Measurements from ENCODE around the gene ZNF577.
"Not testable (repeated sequence)": the region's sequence is repeated elsewhere in the genome, so short reads cannot be mapped to it uniquely, and the experiment has no call there.

Gene ZNF577

GRCh38 chr19:51887522-51888498, at the start of gene ZNF577:
Gene ZNF577, minus strand, starts transcription at chr19:51887951. Its CDS starts 7,569 bp downstream, at chr19:51880382.
- DNase-seq: no peak

GRCh38 chr19:51931921-51932320, 44.2 kb upstream of the ZNF577 start:
- no peak for DNase-seq

GRCh38 chr19:51927859-51928258, 40.1 kb upstream of the ZNF577 start:
- DNase-seq: no peak

- peak; percentile 99 for DNase-seq
These were observed 39.3 kb upstream of the ZNF577 start, which contains the start of gene ZNF613 for GRCh38 chr19:51926784-51927741. Gene ZNF613, plus strand, starts transcription at chr19:51927472. Its CDS starts 8,749 bp downstream, at chr19:51936221.

- DNase-seq: no peak
These were observed 38.7 kb upstream of the ZNF577 start for GRCh38 chr19:51926426-51926783.

DNA sequence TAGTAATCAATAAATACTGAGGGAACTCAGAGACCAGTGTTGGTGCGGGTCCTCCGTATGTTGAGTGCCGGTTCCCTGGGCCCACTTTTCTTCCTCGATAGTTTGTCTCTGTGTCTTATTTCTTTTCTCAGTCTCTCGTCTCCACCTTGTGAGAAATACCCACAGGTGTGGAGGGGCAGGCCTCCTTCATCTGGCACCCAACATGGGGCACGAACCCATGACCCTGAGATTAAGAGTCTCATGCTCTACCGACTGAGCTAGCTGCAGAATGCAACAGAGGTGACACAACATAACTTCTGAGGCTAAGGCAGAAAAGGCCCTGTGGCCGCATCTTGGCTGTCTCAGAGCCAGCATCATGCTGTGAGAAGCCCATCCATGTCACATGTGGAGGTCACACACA, 34.2 kb upstream of the ZNF577 start:
- DNase-seq: no peak

GRCh38 chr19:51919606-51920005, 31.9 kb upstream of the ZNF577 start:
- no peak for DNase-seq

GRCh38 chr19:51916167-51916566, 28.4 kb upstream of the ZNF577 start:
- DNase-seq: no peak

- DNase-seq: no peak
These were observed 27.6 kb upstream of the ZNF577 start for GRCh38 chr19:51915324-51915867.

GRCh38 chr19:51907981-51908380, 20.2 kb upstream of the ZNF577 start:
- DNase-seq: not testable (repeated sequence)

GRCh38 chr19:51906108-51906507, 18.4 kb upstream of the ZNF577 start:
- DNase-seq: not testable (repeated sequence)

DNA sequence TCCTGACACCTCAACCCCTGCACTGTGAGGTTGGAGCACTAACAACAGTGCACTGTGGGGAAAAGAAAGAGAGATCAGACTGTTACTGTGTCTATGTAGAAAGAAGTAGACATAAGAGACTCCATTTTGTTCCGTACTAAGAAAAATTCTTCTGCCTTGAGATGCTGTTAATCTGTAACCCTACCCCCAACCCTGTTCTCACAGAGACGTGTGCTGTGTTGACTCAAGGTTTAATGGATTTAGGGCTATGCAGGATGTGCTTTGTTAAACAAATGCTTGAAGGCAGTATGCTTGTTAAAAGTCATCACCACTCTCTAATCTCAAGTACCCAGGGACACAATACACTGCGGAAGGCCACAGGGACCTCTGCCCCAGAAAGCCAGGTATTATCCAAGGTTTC, 17.9 kb upstream of the ZNF577 start:
- not testable (repeated sequence) for DNase-seq

DNA sequence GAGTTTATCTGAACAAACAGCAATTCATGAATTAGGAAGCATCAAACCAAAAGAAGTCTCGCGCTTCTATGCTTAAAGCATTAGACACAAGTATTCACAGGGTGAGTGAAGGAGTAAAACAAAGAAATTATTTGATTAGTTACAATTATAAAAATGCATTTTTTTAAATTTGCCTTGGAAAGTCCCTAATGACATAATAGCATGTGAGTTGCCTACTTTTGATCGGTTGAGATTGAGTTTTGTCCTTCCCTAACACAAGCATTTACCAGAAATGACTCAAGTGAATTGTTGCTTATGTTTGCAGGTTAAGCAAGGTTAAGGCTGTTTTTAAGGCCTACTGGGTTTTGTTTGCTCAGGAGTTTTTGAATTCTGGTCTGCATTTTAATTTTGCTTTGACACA, 17.5 kb upstream of the ZNF577 start:
- DNase-seq: no peak

DNA sequence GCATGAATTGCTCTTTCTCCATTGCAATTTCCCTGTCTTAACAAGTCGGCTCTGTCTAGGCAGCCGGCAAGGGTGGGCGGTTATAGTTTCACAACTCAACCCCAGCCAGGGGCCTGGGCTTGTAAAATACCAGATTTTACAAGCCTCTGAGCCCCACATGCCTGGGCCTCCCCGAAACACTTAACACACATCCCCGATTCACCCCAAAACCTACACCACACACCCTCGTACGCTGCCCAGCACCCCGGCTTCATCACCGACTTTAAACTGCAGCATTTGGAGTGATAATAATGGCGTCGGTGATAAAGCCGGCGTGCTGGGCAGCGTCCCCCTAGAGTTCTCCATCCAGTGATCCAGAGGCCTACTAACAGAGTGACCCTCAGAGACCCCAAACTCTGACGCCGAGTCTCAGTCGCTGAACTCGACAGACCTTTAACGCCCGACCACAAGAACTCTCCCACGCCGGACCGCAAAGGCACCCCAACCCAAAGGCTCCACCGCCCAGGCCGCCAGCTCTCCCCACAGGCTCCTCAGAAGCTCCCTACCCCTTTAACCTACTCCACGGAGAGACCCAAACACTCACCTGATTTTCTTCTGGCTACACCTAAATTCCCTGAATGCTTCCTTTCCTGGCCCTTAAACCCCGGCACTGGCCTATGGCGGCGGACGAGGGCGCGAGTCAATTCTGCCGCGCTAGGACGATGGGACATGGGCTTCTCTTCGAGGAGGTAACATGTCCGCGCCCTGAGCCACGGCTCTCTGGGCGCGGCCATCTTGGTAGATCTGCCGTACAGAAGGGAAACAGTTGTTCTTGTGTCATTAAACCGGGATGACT, 16.8 kb upstream of the ZNF577 start, which contains the start of gene ZNF649:
Gene ZNF649 (minus strand): TSS at position 687 of the 835 bp plus-strand sequence. CDS start 4,910 bp downstream, outside the sequence.
- peak; percentile 88 for DNase-seq

DNA sequence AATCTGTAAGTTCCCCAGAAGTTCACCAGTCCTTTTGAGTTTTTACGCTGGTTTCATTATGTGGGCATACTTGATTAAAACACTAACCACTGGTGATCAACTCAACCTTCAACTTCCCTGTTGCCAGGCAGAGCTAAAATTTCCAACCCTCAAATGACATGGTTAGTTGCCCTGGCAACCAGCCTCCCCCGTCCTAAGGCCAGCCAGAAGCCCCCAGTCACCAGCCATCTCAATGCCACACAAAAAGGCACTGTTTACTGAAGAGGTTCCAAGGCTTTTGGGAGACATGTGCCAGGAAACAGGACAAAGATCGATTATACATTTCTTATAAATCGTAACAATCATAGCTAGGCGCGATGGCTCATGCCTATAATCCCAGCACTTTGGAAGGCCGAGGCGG, 15.4 kb upstream of the ZNF577 start:
- DNase-seq: no peak

DNA sequence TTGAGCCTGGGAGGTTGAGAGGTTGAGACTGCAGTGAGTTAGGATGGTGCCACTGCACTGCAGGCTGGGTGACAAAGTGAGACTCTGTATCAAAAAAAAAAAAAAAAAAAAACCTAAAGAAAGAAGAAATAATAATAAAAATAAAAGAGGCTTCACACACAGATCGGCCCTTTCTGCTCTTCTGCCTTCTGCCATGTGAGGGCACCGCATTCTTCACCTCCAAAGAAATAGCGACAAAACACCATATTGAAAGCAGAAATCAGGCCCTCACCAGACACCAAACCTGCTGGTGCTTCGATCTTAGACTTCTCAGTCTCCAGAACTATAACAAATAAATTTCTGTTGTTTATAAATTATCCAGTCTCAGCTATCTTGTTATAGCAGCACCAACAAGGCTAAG, 14.1 kb upstream of the ZNF577 start:
- no peak for DNase-seq

DNA sequence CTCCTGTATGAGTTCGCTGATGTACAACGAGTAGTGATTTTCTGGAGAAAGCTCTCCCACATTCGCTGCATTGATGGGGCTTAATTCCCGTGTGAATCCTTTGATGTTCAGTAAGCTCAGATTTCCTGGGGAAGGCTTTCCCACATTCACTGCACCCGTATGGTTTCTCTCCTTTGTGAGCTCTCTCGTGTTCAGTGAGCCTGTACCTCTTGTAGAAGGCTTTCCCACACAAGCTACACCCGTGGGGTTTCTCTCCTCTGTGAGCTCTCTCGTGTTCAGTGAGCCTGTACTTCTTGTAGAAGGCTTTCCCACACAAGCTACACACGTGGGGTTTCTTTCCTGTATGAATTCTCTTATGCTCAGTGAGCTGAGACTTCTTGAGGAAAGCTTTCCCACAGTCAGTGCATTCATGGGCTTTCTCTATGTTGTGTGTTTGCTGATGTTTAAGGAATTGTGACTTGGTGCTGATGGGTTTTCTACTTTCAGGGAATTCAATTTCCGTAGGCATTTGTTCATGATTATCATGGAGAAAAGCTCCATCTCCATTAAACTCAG, 3.5 kb upstream of the ZNF577 start:
- DNase-seq: no peak

DNA sequence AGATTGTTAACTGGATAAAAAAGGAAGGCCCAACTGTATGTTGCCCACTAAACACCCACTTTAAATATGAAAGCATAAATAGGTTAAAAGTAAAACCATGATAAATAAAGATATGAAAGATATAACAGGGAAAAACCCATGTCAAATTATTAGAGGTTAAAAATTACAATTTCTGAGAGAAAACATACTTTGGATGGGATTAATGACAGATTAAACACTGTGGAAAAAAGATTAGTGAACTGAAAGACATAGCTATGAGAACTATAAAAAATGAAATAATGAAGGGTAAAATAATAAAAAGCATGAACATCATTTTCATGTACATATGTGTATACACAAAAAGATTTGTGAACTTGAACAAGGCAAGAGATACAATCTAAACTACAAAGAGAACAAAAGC, 2.2 kb upstream of the ZNF577 start:
- DNase-seq: no peak

- no peak for DNase-seq
These were observed 3.0 kb downstream of the ZNF577 start for GRCh38 chr19:51884713-51885112.

- no peak for DNase-seq
These were observed 5.2 kb downstream of the ZNF577 start for GRCh38 chr19:51882518-51882917.

DNA sequence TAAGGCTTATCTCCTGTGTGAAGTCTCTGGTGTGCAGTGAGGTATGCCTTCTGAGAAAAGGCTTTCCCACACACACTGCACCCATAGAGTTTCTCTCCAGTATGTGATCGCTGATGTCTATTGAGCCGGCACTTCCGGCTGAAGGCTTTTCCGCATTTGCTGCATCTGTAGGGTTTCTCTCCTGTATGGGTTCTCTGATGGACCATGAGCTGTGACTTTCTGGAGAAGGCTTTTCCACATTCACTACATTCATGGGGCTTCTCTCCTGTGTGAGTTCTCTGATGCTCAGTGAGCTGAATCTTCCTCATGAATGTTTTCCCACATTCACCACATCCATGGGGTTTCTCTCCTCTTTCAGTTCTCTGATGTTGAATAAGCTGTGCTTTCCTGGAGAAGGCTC, 14.7 kb downstream of the ZNF577 start:
- no peak for DNase-seq

All from NCI-H510A treated with DMSO at 0.1 percent for 48 hours (cell line).